Activated CD8-positive, alpha-beta T cell treated with anti-CD3 and anti-CD28 coated beads for 36 hours (primary cell): ENCODE data around the gene RARRES1. TPM values are rescaled to one million over a fixed set of nuclear protein-coding genes. Genes with fewer than 3 reads are reported as not detected.

Experiments
- ATAC-seq: fragments of 200-7000 bp; cut with Tn5 transposase; one replicate; pipeline ENCODE4 v1.10.0; 2021; ENCODE audit warnings: mild to moderate bottlenecking, moderate library complexity
- CTCF ChIA-PET: fragments of 350-600 bp; sonication (Branson Sonifier 250); formaldehyde crosslinking; loops from one replicate; lab custom pipeline; 2021; ENCODE audit warnings: antibody characterized with exemption; lab: Charles Lee
- POLR2A ChIA-PET: fragments of 350-600 bp; sonication (Branson Sonifier 250); formaldehyde crosslinking; loops from one replicate; lab custom pipeline; 2021; ENCODE audit warnings: antibody characterized with exemption; lab: Charles Lee
- DNase-seq: peaks from one replicate; pipeline ENCODE4 v3.0.0-alpha.2; 2020
- H3K27ac Mint-ChIP-seq: one replicate; pipeline ENCODE4 v1.8.0; 2021; ENCODE audit warnings: mild to moderate bottlenecking, mixed read lengths
- H3K27me3 Mint-ChIP-seq: one replicate; pipeline ENCODE4 v1.8.0; 2021; ENCODE audit warnings: mixed read lengths
- H3K36me3 Mint-ChIP-seq: one replicate; pipeline ENCODE4 v1.8.0; 2021; ENCODE audit warnings: low read depth, mixed read lengths
- H3K4me1 Mint-ChIP-seq: one replicate; pipeline ENCODE4 v1.8.0; 2021; ENCODE audit warnings: low read depth, mixed read lengths
- H3K4me3 Mint-ChIP-seq: one replicate; pipeline ENCODE4 v1.8.0; 2021; ENCODE audit warnings: mild to moderate bottlenecking, moderate library complexity, mixed read lengths
- H3K9me3 Mint-ChIP-seq: one replicate; pipeline ENCODE4 v1.8.0; 2021; ENCODE audit warnings: mixed read lengths
- CTCF ChIP-seq: fragments of 200-600 bp; IDR thresholded peaks from one replicate; pipeline ENCODE4 v1.8.0; 2022; ENCODE audit warnings: antibody characterized with exemption, mild to moderate bottlenecking
- intact Hi-C: fragments of 100-400 bp; cut with micrococcal nuclease; formaldehyde crosslinking; loops from one replicate; pipeline ENCODE4 v1.10.0; 2022
- total RNA-seq, 2 experiments: library from RNA; stranded (reverse); gene quantifications; one replicate each; pipeline ENCODE4 v1.2.3, GENCODE V29; 2021

The RARRES1 gene
- total RNA-seq, 2 experiments from 2014 or later: not detected

- H3K9me3 Mint-ChIP-seq: no peaks in the 10 kb centered on the region
- intact Hi-C loops: loop anchor here (5.0 kb wide), 1 partner anchor 133 kb away; no protein-coding TSS in a partner anchor
- POLR2A ChIA-PET: interaction anchor here (1.3 kb wide), 1 partner anchor 15 kb away, joined by 7 read pairs; the partner anchor contains the start of gene GFM1
- TF ChIP-seq CTCF: no peak
- DNase-seq (peak; percentile 20), ATAC-seq (peak; percentile 56)
- CTCF ChIA-PET: interaction anchor here (0.7 to 4.0 kb wide), 20 partner anchors 8 to 703 kb away, joined by 3 to 65 read pairs (median 8); partner anchors contain the start of genes GFM1, LXN and MFSD1
- peak overlapping the region; percentile 25 for H3K27ac Mint-ChIP-seq
- peaks cover 9% of the 10 kb centered on the region for H3K4me1 Mint-ChIP-seq
- no peaks in the 10 kb centered on the region for H3K27me3 Mint-ChIP-seq
- peaks cover 37% of the 10 kb centered on the region for H3K36me3 Mint-ChIP-seq
- H3K4me3 Mint-ChIP-seq: no peak overlapping the region
Measured at GRCh38 chr3:158658889-158659288, 73.4 kb downstream of the RARRES1 start.

- CTCF ChIA-PET: interaction anchor here (1.1 to 2.5 kb wide), 2 partner anchors 8 to 75 kb away, joined by 3 to 17 read pairs; no protein-coding TSS in a partner anchor
- H3K27me3 Mint-ChIP-seq: no peaks in the 10 kb centered on the region
- no peak for TF ChIP-seq CTCF
- ATAC-seq (no peak), DNase-seq (no peak)
- peaks cover 39% of the 10 kb centered on the region for H3K36me3 Mint-ChIP-seq
- POLR2A ChIA-PET: no interaction called here
- no peak overlapping the region for H3K4me3 Mint-ChIP-seq
- no peak overlapping the region for H3K27ac Mint-ChIP-seq
- H3K9me3 Mint-ChIP-seq: no peaks in the 10 kb centered on the region
- intact Hi-C loops: no loop called here
- peaks cover 21% of the 10 kb centered on the region for H3K4me1 Mint-ChIP-seq
Measured at GRCh38 chr3:158652463-158652862, 79.8 kb downstream of the RARRES1 start.

- DNase-seq: no peak
- Mint-ChIP-seq H3K27me3 (no peaks in the 10 kb centered on the region), H3K27ac (peak overlapping the region; percentile 27), H3K4me1 (peaks cover 26% of the 10 kb centered on the region), H3K9me3 (no peaks in the 10 kb centered on the region), H3K4me3 (no peak overlapping the region), H3K36me3 (peaks cover 38% of the 10 kb centered on the region)
- ChIA-PET POLR2A (no interaction called here), CTCF (interaction anchor here (1.1 to 2.5 kb wide), 2 partner anchors 9 to 76 kb away, joined by 3 to 17 read pairs; no protein-coding TSS in a partner anchor)
- ATAC-seq: no peak
- TF ChIP-seq CTCF: no peak
- intact Hi-C loops: no loop called here
Measured at GRCh38 chr3:158651192-158651591, 81.1 kb downstream of the RARRES1 start.

GRCh38 chr3:158649791-158650190 lies 82.5 kb downstream of the RARRES1 start:
- H3K36me3 Mint-ChIP-seq: peaks cover 35% of the 10 kb centered on the region

More at GRCh38 chr3:158649791-158650190, 82.5 kb downstream of the RARRES1 start:
- H3K9me3 Mint-ChIP-seq: no peaks in the 10 kb centered on the region
- ChIA-PET POLR2A (no interaction called here), CTCF (interaction anchor here (2.5 kb wide), 1 partner anchor 10 kb away, joined by 17 read pairs; no protein-coding TSS in a partner anchor)
- intact Hi-C loops: no loop called here
- no peak overlapping the region for H3K4me3 Mint-ChIP-seq
- peak overlapping the region; percentile 13 for H3K27ac Mint-ChIP-seq
- ATAC-seq (no peak), DNase-seq (no peak)
- TF ChIP-seq CTCF: no peak
- H3K4me1 Mint-ChIP-seq: peaks cover 38% of the 10 kb centered on the region
- no peaks in the 10 kb centered on the region for H3K27me3 Mint-ChIP-seq

Other genes starting within 250 kb of the RARRES1 start
- 1 to 10 TPM; 1.4 to 1.9 TPM for gene MLF1, start 161.3 kb downstream of the RARRES1 start, total RNA-seq
- gene GFM1, start 87.9 kb downstream of the RARRES1 start, total RNA-seq: 10 to 100 TPM; 48.4 to 56.1 TPM
- 1 to 10 TPM; 7.1 to 7.8 TPM for gene LXN, start 59.8 kb downstream of the RARRES1 start, total RNA-seq
- gene MFSD1, start 69.6 kb upstream of the RARRES1 start, total RNA-seq: 1 to 10 TPM; 9.2 to 9.7 TPM